Natural killer cell (primary cell): ENCODE measurements around the gene TMEM239. TPM values are rescaled to one million over a fixed set of nuclear protein-coding genes. Genes with fewer than 3 reads are reported as not detected.

Experiments
- ATAC-seq, 3 donors: fragments of 150-1000 bp in 2 of 3; fragments of 200-7000 bp in 1 of 3; cut with Tn5 transposase; 1 replicate in 1 of 3; 2 replicates in 2 of 3; pipeline ENCODE4 v1.10.0; 2021; ENCODE audit warnings: mild to moderate bottlenecking in 2 of 3, moderate library complexity in 2 of 3
- DNase-seq, 2 donors: peaks; one replicate each; pipeline versions ENCODE4 v3.0.0 to v3.0.0-alpha.2; 2013 to 2021; ENCODE audit warnings: mixed read lengths in 1 of 2
- H3K27ac ChIP-seq: one replicate; pipeline ENCODE4 v1.5.1; 2013; ENCODE audit warnings: mild to moderate bottlenecking, low read length
- H3K27me3 ChIP-seq: one replicate; pipeline ENCODE4 v1.6.1; 2013; ENCODE audit warnings: low read length; ENCODE audit not compliant: control insufficient read depth, insufficient read depth
- H3K36me3 ChIP-seq: one replicate; pipeline ENCODE4 v1.6.1; 2013; ENCODE audit warnings: low read length; ENCODE audit not compliant: control insufficient read depth, insufficient read depth
- H3K4me1 ChIP-seq: one replicate; pipeline ENCODE4 v1.6.1; 2013; ENCODE audit warnings: low read length; ENCODE audit not compliant: control insufficient read depth, insufficient read depth
- H3K4me3 ChIP-seq: one replicate; pipeline ENCODE4 v1.5.1; 2013; ENCODE audit warnings: low read length
- H3K9me3 ChIP-seq: one replicate; pipeline ENCODE4 v1.6.1; 2013; ENCODE audit warnings: low read length; ENCODE audit not compliant: control insufficient read depth, insufficient read depth
- H3K27ac Mint-ChIP-seq, 2 donors: one replicate each; pipeline ENCODE4 v1.8.0; 2022; ENCODE audit warnings: mild to moderate bottlenecking in 2 of 2, mixed read lengths in 2 of 2, moderate library complexity in 1 of 2
- H3K27me3 Mint-ChIP-seq, 2 donors: one replicate each; pipeline ENCODE4 v1.8.0; 2022; ENCODE audit warnings: low read depth in 2 of 2, mixed read lengths in 2 of 2
- H3K36me3 Mint-ChIP-seq: one replicate; pipeline ENCODE4 v1.8.0; 2022; ENCODE audit warnings: mixed read lengths
- H3K4me1 Mint-ChIP-seq, 2 donors: one replicate each; pipeline ENCODE4 v1.8.0; 2022; ENCODE audit warnings: mixed read lengths in 2 of 2
- H3K4me3 Mint-ChIP-seq: one replicate; pipeline ENCODE4 v1.8.0; 2022; ENCODE audit warnings: mild to moderate bottlenecking, moderate library complexity, mixed read lengths
- H3K9me3 Mint-ChIP-seq, 2 donors: one replicate each; pipeline ENCODE4 v1.8.0; 2022; ENCODE audit warnings: mixed read lengths in 2 of 2
- WGBS: methylation state at CpG from one replicate; pipeline ENCODE4 v1.1.7; 2013; ENCODE audit warnings: missing lambda C conversion rate; ENCODE audit not compliant: insufficient coverage; 5-methylcytosine and 5-hydroxymethylcytosine counted together
- intact Hi-C: fragments of 100-400 bp; cut with micrococcal nuclease; formaldehyde crosslinking; loops from one replicate; pipeline ENCODE4 v1.14.2; 2022
- total RNA-seq, 4 donors: library from RNA; stranded (reverse); fragments of 120-200 nt in 1 of 4; gene quantifications; one replicate each; pipeline versions ENCODE4 v1.2.3 to v1.2.4, GENCODE V29; 2013 to 2022
- TF ChIP-seq, protein P1 (sequence below): fragments of 200-600 bp; IDR thresholded peaks from one replicate; pipeline ENCODE4 v1.8.0; 2022; ENCODE audit warnings: antibody characterized with exemption

The TMEM239 gene
- total RNA-seq, 3 donors from 2014 or later (not counting 1 experiment from before 2014, with no cell fraction given) = not detected

- TF ChIP-seq, protein P1, sequence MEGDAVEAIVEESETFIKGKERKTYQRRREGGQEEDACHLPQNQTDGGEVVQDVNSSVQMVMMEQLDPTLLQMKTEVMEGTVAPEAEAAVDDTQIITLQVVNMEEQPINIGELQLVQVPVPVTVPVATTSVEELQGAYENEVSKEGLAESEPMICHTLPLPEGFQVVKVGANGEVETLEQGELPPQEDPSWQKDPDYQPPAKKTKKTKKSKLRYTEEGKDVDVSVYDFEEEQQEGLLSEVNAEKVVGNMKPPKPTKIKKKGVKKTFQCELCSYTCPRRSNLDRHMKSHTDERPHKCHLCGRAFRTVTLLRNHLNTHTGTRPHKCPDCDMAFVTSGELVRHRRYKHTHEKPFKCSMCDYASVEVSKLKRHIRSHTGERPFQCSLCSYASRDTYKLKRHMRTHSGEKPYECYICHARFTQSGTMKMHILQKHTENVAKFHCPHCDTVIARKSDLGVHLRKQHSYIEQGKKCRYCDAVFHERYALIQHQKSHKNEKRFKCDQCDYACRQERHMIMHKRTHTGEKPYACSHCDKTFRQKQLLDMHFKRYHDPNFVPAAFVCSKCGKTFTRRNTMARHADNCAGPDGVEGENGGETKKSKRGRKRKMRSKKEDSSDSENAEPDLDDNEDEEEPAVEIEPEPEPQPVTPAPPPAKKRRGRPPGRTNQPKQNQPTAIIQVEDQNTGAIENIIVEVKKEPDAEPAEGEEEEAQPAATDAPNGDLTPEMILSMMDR = no peak
- Mint-ChIP-seq H3K4me1 (peaks cover 15% of the 10 kb centered on the region in 2 donors), H3K27me3 (peaks cover 24% of the 10 kb centered on the region in 2 donors), H3K4me3 (no peak overlapping the region), H3K36me3 (no peaks in the 10 kb centered on the region), H3K9me3 (no peaks in the 10 kb centered on the region), H3K27ac (no peak overlapping the region)
- Histone ChIP-seq H3K36me3 (no peaks in the 10 kb centered on the region), H3K4me3 (no peak overlapping the region), H3K27me3 (peaks cover 12% of the 10 kb centered on the region), H3K4me1 (peaks cover 9% of the 10 kb centered on the region), H3K27ac (no peak overlapping the region), H3K9me3 (no peaks in the 10 kb centered on the region)
- intact Hi-C loops = no loop called here
- ATAC-seq = no peak
- DNase-seq = no peak
- WGBS = 93% methylated on average over 24 of the region's 24 CpGs
Observed at GRCh38 chr20:2795451-2795850, 20.7 kb upstream of the TMEM239 start.

DNA sequence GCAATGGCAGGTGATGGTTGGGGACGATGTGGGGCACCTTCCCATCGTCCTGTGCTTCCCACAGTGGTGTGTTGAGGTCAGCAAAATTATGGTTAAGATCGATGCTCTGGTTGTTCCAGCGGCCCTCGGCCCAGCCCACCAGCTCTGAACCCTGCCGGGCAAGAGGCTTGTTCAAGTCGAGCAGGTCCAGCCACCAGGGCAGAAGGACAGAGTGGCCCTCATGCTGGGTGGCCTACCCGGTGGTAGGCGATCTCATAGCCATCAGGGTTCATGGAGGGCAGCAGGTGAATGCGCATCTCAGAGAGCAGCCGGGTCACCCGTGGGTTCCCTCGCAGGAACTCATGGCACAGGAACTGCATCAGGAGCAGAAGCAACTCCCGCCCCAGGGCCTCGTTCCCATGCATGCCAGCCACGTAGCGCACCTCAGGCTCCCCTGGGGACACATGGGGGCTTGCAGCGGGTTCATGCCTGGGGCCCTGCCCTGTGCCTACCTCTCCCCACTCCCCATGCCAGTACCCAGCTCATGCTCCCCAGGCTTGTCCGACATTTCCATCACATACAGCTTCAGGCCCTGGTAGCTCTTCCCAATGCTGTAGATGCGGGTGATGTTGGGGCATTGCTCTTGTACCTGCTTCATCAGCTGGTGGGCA is 20.0 kb upstream of the TMEM239 start:
- Histone ChIP-seq H3K27me3 (peaks cover 12% of the 10 kb centered on the region), H3K36me3 (no peaks in the 10 kb centered on the region), H3K27ac (no peak overlapping the region), H3K4me3 (no peak overlapping the region), H3K4me1 (peaks cover 16% of the 10 kb centered on the region), H3K9me3 (no peaks in the 10 kb centered on the region)
- intact Hi-C loops = no loop called here
- peaks cover 20 to 21% of the 10 kb centered on the region in 2 donors for H3K4me1 Mint-ChIP-seq
- H3K27me3 Mint-ChIP-seq = peaks cover 29% of the 10 kb centered on the region in 2 donors
- TF ChIP-seq, protein P1 = no peak
- no peaks in the 10 kb centered on the region for H3K36me3 Mint-ChIP-seq
- H3K4me3 Mint-ChIP-seq = no peak overlapping the region
- ATAC-seq (no peak), DNase-seq (no peak)
- 92% methylated on average over 20 of the region's 20 CpGs for WGBS
- no peak overlapping the region for H3K27ac Mint-ChIP-seq
- H3K9me3 Mint-ChIP-seq = no peaks in the 10 kb centered on the region

DNA sequence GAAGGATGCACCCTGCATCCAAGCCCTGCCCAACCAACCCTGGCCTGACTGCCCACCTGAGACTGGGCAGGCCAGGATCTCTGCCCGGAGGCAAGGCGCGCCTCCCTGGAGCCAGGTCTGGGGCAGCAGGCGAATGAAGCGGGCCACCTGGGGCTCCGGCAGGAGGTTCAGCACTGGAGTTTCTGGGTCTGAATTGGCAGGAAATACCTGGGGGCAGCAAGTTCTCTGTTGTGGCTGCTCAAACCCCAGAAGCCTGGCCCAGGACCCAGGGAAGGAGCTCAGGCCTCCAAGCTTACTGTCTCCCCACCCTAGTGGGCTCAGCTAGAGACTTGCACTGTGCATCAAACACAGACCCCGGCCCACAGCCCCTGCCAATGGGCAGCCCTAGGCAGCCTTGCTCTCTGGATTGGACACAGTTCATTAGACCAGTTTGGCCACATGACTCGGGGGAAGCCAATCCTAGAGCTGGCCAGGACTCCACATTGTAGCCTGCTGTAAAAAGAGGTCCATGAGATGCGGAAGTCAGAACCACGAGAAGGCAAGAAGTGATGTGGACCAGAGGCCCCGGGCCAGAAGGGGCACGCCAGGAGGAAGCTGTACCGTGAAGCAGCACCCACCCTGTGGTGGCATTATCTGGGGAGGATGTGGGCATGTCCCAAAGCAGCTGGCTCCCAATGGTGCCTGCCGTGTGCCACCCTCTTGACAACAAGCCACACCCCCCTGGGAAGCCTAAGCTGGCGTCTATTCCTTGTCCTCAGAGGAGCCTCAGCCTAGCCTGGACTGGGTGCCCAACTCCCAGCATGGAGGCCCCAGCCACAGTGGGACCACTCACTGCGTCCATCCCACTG is 18.8 kb upstream of the TMEM239 start:
- 71% methylated on average over 16 of the region's 16 CpGs for WGBS
- H3K27ac Mint-ChIP-seq = no peak overlapping the region
- DNase-seq = no peak
- H3K9me3 Mint-ChIP-seq = no peaks in the 10 kb centered on the region
- Histone ChIP-seq H3K27me3 (peaks cover 20% of the 10 kb centered on the region), H3K36me3 (no peaks in the 10 kb centered on the region), H3K4me3 (no peak overlapping the region), H3K4me1 (peaks cover 20% of the 10 kb centered on the region), H3K27ac (no peak overlapping the region), H3K9me3 (no peaks in the 10 kb centered on the region)
- H3K27me3 Mint-ChIP-seq = peaks cover 34 to 39% of the 10 kb centered on the region in 2 donors
- H3K4me3 Mint-ChIP-seq = no peak overlapping the region
- peaks cover 25 to 26% of the 10 kb centered on the region in 2 donors for H3K4me1 Mint-ChIP-seq
- intact Hi-C loops = no loop called here
- no peak for ATAC-seq
- TF ChIP-seq, protein P1 = no peak
- H3K36me3 Mint-ChIP-seq = no peaks in the 10 kb centered on the region
